T-helper 2 cell treated with Interferon-gamma antibody and Interleukin-4, amounts not matched to agents 100 ng/mL and 5 ng/mL, for 36 hours (primary cell): ENCODE measurements around the gene STK36. TPM values are rescaled to one million over a fixed set of nuclear protein-coding genes. Genes with fewer than 3 reads are reported as not detected.
"Not testable (repeated sequence)": the region's sequence is repeated elsewhere in the genome, so short reads cannot be mapped to it uniquely, and the experiment has no call there.

Source experiments
- intact Hi-C: fragments of 100-400 bp; cut with micrococcal nuclease; formaldehyde crosslinking; loops from one replicate; pipeline ENCODE4 v1.15.1; 2023
- total RNA-seq: library from RNA; stranded (reverse); gene quantifications from 2 replicates; pipeline ENCODE4 v1.2.3, GENCODE V29; 2022

The STK36 gene
- total RNA-seq, 1 donor from 2014 or later = 13.6 TPM

DNA sequence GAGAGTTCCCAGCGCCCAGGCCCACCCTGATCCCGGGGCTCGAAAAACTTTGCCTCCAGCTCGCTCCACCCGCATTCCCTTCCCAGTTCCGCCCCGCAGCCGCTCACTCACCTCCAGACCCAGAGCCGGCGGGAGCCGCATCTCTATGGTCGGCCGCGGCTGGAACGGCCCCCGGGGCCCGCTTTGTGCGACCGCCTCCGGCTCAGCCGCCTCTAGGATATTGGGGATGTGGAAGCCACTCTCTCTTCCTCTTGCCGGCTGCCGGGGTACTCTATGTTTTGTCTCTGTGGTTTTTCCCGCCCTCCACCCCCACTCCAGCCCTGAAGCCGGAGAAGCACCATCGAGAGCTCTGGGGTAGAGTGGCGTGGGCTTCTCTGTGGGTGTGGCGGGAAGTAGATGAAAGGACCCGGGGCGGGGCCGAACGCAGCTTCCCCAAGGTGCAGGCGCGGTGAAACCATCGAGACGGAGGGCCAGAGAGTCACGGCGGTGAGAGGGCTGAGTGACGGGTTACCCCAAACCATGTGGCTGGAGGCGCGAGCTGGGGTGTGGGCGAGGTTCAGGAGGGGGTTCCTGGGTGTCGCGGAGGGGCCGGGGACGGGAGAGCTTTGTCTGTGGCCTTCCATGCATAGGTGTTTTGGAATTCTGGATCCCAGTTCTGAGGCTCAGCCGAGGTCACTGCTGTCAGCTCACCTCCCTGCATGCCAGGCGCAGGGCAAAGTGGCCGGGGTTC is 12.5 kb upstream of the STK36 start, which contains the start of the genes BCS1L and ZNF142:
Gene BCS1L (plus strand): TSS at position 426 of the 730 bp plus-strand sequence. CDS start 1,305 bp downstream, outside the sequence.
Gene ZNF142 (minus strand): TSS at position 366 of the 730 bp plus-strand sequence. CDS start 3,194 bp downstream, outside the sequence.
- intact Hi-C loops = loop anchor here (1.0 to 2.0 kb wide), 8 partner anchors 13 to 389 kb away; partner anchors contain the start of genes AAMP, CNOT9, PNKD and RNF25

- intact Hi-C loops = loop anchor here (1.0 to 2.0 kb wide), 8 partner anchors 12 to 390 kb away; partner anchors contain the start of genes AAMP, CNOT9, PNKD and RNF25
These were observed 11.9 kb upstream of the STK36 start for GRCh38 chr2:218659988-218660358.

DNA sequence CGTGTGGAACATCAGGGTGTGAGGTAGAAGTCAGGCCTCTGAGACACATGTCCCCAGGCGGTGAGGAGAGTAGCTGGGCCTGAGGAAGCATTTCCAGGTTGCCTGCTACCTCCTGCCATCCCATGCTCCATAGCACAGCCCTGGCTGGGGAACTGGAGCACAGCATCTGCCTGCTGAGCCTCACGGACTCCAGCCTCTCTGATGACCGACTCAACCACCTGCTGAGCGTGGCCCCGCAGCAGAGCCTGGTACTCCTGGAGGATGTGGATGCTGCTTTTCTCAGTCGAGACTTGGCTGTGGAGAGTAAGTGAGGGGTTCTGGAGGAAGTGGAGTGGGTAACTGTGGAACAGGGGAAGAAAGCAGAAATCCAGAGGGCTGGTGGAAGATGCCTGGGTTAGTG is 9.5 kb upstream of the STK36 start:
- intact Hi-C loops = no loop called here

DNA sequence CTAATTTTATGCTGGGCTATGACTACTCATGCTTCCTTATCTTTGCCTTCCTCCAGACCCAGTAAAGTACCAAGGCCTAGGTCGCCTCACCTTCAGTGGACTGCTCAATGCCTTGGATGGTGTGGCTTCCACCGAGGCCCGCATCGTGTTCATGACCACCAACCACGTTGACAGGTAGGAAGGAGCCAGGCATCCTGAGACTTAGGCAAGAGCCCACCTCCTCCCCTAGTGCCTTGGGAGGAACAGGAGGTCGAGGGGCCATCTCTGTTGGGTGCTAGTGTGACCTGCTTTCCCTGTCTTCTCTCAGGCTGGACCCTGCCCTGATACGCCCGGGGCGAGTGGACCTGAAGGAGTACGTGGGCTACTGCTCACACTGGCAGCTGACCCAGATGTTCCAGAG is 9.1 kb upstream of the STK36 start:
- intact Hi-C loops = no loop called here

- intact Hi-C loops = no loop called here
These were observed 8.0 kb upstream of the STK36 start for GRCh38 chr2:218663901-218664300.

GRCh38 chr2:218664653-218665052 is 7.2 kb upstream of the STK36 start:
- intact Hi-C loops = no loop called here

DNA sequence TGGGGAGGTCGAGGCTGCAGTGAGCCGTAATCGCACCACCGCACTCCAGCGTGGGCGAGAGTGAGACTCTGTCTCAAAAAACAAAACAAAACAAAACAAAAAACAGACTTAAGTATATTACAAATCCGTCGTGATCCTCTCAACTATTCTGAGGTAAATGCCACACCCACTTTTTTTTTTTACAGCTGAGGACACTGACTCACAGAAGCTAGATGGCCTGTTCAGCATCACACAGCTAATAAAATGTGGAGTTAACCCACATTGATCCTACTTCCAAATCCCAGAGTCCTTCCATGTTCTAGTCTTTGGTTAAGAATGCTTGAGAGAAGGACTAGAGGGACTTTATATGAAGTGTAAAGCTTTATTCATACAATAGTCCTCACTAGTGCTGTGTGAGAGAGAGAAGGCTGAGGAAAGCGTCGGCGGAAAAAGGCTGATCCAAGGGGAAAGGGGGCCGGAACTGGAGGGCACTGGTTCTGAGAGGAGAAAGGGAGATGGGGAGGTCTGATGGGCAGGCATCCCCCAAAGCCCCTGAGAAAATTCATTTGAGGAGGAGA is 711 bp upstream of the STK36 start:
- intact Hi-C loops = loop anchor here (1.0 to 5.0 kb wide), 2 partner anchors 103 to 536 kb away; partner anchors contain the start of genes CNOT9, USP37 and ZFAND2B

- intact Hi-C loops = no loop called here
These were observed 7.2 kb downstream of the STK36 start for GRCh38 chr2:218679119-218679518.

GRCh38 chr2:218680061-218680460 is 8.2 kb downstream of the STK36 start:
- intact Hi-C loops = no loop called here

DNA sequence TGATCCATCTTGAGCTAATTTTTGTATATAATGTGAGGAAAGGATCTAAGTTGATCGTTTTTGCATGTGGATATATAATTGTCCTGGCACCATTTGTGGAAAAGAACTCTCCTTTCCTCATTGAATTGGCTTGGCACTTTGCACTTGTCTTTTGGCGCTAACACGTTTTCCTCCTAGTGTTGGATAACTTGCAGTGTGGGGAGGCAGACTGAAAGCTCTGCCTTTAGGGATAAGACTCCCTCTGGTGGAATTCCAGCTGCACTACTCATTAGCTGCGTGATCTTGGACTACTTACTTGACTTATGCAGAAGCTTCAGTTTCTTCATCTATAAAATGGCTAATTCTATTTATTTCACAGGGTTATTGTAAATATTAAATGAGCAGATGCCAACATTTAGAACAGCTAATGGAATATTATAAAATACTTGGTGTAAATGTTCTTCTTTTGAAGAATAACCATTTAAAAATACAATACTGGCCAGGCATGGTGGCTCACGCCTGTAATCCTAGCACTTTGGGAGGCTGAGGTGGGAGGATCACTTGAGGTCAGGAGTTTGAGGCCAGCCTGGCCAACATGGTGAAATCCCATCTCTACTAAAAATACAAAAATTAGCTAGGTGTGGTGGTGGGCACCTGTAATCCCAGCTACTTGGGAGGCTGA is 15.6 kb downstream of the STK36 start:
- intact Hi-C loops = not testable (repeated sequence)

DNA sequence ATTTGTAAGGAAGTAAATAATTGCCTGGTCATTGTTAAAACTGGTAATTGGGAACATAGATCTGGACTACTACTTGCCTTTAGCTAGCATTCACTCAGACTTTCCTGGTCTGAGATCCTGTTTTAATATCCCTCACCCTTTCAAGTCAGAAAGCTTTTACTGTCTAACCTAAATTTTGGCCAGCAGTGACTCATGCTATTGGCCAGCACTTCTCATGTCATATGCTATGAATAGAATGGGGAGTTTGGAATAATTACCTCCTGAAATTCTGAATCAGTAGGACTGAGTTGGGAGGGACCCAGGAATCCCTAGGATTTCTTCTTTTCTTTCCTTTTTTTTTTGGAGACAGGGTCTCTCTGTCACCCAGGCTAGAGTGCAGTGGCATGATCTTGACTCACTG is 19.3 kb downstream of the STK36 start:
- intact Hi-C loops = no loop called here

DNA sequence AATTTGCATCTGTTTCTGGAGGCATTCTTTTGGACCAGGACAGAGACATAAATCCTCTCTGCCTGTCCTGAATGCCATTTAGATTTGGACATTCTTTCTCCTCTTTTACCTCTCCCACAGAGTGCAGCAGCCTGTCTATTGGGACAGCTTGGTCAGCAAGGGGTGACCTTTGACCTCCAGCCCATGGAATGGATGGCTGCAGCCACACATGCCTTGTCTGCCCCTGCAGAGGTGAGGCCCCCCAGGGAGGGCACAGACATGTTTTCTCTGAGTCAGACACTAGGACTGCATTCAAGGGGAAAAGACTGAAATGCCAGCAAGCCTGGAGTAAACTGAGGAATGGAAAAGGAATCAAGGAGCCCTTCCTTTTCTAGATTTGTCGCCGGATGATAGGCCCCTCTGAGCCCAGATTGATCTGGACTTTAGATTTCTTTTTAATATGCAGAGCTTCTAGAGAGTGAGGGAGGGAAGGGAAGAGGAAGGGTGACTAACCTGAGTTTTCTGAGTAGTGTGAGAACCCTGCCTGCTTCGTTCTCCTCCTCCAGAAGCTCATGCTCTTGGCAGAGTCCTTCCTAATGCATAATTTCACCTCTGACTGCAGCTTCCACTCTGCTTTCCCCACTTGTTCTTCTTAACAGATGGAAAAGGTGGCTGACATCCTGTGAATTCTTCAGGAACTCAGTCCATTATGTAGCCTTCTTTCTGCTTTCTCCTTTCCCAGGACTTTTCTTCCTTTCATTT is 22.7 kb downstream of the STK36 start:
- intact Hi-C loops = no loop called here

DNA sequence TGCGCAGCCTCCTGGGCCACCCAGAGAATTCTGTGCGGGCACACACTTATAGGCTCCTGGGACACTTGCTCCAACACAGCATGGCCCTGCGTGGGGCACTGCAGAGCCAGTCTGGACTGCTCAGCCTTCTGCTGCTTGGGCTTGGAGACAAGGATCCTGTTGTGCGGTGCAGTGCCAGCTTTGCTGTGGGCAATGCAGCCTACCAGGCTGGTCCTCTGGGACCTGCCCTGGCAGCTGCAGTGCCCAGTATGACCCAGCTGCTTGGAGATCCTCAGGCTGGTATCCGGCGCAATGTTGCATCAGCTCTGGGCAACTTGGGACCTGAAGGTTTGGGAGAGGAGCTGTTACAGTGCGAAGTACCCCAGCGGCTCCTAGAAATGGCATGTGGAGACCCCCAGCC is 27.0 kb downstream of the STK36 start:
- intact Hi-C loops = no loop called here

GRCh38 chr2:218701806-218702205 is 29.9 kb downstream of the STK36 start:
- intact Hi-C loops = no loop called here

DNA sequence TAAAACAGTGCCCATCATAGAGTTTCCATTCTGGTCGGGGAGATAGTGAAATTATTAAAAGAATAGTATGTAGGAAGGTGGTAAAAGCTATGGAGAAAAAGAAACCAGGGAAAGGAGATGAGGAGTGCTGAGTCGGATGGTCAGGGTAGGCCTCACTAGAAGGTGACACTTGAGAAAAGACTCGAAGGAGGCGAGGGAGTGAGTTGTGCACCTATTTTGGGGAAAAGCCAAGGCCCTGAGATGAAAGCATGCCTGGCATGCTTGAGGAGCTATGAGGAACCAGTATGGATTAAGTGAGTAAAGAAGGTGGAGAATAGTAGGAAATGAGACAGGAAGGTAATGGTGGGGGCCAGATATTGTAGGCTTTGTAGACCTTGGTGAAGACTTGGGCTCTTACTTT is 31.5 kb downstream of the STK36 start:
- intact Hi-C loops = no loop called here

GRCh38 chr2:218708086-218708485 is 36.2 kb downstream of the STK36 start:
- intact Hi-C loops = no loop called here

DNA sequence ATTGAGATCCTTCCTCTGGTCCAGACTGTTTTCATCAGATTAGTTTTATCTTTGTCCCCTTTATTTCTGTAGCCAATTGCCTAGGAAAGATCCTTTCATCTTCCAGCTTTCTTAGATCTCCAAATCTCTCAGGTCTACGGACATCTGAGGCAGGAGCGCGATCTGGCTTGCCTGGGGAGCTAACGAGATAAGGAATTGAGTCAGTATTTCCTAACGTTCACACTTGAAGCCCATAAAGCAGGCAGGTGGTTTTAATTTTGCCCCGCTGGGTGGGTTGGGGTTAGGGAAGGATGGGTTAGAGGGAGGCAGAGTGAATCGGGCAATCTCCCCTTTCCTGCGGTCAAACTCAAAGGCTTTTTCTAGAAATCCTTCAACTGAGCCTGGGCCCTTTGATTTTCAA is 38.0 kb downstream of the STK36 start:
- intact Hi-C loops = loop anchor here (1.0 to 5.0 kb wide), 11 partner anchors 38 to 787 kb away; partner anchors contain the start of genes AAMP, ARPC2, BCS1L and CNOT9

GRCh38 chr2:218710334-218710686 is 38.4 kb downstream of the STK36 start:
- intact Hi-C loops = loop anchor here (1.0 to 5.0 kb wide), 11 partner anchors 38 to 787 kb away; partner anchors contain the start of genes AAMP, ARPC2, BCS1L and CNOT9

DNA sequence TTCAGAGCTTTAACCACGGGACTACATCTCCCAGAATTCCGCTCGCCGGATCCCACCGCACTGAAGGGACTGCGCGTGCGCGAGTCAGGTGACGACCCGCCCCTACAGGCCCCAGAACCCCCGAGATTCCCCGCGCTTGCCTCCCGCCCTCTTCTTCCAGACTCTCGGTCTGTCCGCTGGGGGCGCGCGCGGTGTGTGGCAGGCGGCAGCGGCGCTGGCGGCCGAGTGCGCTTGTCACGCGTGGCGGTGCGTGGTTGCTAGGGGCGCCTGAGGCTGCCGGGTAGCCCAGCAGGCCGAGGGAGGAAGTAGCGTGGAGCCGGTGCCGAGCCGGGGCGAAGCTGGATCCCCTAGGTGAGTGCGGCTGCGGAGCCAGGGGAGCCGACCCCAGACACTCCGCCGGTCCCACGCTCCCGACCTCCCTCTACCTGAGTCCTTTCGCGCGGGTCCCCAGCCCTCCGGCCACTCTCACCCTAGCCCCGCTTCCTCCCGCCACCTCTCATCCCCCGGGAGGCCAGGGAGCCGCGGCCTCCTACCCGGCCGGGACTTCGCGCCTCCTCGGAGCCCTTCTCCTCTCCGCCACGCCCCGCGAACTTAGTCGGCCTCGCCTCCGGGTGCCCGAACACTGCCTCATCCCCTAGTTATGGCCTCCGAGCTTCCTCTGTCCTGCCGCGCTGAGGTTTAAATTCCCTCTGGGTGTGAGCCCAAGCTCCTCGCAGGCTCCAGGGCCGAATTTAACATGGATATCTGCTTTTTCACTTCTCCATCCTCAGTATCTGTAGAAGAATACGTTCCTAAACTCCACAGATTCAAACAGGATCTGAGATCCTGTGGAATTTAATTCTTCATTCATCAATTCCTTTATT is 39.0 kb downstream of the STK36 start, which contains the start of gene TTLL4:
Gene TTLL4 (plus strand): TSS at position 149 of the 863 bp plus-strand sequence. CDS start 26,842 bp downstream, outside the sequence.
- intact Hi-C loops = loop anchor here (1.0 to 5.0 kb wide), 11 partner anchors 39 to 786 kb away; partner anchors contain the start of genes AAMP, ARPC2, BCS1L and CNOT9

GRCh38 chr2:218711550-218711929 is 39.7 kb downstream of the STK36 start:
- intact Hi-C loops = loop anchor here (2.0 to 5.0 kb wide), 3 partner anchors 185 to 786 kb away; partner anchors contain the start of genes CNPPD1 and GMPPA
